Measurements from ENCODE around the gene MX2.
A peak's percentile ranks its signal among the peaks of the same experiment; 100 is the strongest.

The MX2 gene

DNA sequence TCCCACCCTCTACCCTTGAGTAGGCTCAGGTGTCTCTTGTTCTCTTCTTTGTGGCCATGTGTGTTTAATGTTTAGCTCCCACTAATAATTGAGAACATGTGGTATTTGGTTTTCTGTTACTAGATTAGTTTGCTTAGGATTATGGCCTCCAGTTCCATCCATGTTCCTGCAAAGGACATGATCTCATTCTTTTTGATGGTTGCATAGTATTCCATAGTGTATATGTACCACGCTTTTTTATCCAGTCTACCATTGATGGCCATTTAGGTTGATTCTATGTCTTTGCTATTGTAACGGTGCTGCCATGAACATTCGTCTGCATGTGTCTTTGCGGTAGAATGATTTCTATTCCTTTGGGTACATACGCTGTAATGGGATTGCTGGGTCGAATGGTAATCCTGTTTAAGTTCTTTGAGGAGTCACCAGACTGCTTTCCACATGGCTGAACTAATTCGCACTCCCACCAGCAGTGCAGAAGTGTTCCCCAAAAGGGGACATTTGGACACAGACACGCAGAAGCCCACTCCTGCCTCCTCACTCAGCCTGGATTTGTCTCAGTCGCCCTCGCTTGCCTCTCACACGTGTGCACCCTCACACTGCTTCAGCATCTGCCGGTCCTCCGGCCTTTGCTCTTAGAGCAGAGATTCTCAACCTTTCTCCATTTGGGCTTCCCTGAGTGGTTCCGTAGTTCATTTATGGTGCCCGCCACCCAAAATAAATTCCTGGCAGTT, 3.7 kb downstream of the MX2 start:
- no peak for ATAC-seq (replicated peaks)
- Mint-ChIP-seq H3K4me3 (no peak overlapping the region), H3K36me3 (no peaks in the 10 kb centered on the region), H3K4me1 (peaks cover 50 to 76% of the 10 kb centered on the region in 2 donors), H3K9me3 (no peaks in the 10 kb centered on the region), H3K27me3 (no peaks in the 10 kb centered on the region), H3K27ac (no peak overlapping the region)
- no peak for DNase-seq

DNA sequence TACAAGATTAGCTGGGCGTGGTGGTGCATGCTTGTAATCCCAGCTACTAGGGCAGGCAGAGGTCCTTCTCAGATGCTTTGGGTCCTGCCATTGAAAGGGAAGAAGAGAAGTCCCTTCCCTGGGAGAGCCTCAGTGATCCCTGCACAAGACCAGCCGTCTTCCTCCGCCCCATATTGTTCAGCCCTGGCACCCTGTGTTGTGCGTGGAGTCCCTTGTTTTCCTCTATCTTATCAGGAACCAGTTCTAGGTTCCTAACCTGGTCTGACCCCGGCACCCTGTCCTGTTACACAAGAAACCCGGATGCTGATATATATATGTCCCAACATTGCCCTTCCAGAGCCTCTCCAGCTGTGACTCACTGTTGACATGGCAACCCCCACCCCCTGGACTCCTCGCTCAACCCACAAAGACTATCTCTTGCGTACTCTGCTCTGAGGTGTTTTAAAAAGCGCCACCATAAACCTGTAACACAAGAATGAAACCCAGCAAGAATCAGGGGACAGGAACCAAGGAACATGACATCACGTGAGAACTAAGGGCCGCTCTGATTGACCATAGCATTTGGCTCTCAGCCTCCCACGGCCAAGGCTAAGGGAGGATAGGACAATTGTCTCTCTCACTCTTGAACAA, 4.8 kb downstream of the MX2 start:
- ATAC-seq (replicated peaks) (no peak), DNase-seq (no peak)
- Mint-ChIP-seq H3K27ac (peak overlapping the region; percentile 27), H3K36me3 (no peaks in the 10 kb centered on the region), H3K9me3 (no peaks in the 10 kb centered on the region), H3K4me3 (no peak overlapping the region), H3K4me1 (peaks cover 48 to 79% of the 10 kb centered on the region in 2 donors), H3K27me3 (no peaks in the 10 kb centered on the region)

DNA sequence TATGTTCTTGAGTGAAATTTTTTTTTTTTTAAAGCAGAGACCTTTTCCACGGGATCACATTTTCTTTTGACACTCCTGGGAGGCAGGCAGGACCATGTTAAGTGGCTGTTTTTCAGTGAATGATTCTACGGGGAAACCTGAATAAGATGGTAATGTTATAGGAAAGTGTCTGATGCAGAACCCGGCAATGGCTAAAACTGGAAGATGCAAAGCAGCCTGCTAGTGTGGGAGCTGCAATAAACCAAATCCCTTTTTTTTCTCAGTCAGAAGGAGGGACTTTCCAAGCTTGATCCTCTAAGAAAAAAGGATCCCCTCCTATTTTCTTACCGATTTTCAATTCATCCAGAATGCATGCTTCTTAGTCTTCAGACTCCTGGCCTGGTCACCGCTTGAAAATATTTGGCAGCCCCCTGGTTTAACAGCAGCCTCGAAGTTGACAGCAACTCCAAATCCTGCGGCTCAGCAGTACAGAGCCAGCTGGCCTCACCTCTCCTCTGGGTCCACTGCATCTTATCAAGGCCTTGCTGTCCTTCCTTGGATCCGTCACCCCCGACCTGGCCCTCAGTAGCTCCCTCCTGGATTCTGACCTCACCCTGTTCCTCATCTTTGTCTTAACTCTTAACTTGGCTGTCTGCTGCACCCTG, 5.6 kb downstream of the MX2 start:
- DNase-seq (no peak), ATAC-seq (replicated peaks) (peak; percentile 17 to 20)
- Mint-ChIP-seq H3K36me3 (no peaks in the 10 kb centered on the region), H3K9me3 (no peaks in the 10 kb centered on the region), H3K4me1 (peaks cover 42 to 71% of the 10 kb centered on the region in 2 donors), H3K4me3 (peak overlapping the region; percentile 58 to 62), H3K27ac (peak overlapping the region; percentile 26), H3K27me3 (no peaks in the 10 kb centered on the region)

DNA sequence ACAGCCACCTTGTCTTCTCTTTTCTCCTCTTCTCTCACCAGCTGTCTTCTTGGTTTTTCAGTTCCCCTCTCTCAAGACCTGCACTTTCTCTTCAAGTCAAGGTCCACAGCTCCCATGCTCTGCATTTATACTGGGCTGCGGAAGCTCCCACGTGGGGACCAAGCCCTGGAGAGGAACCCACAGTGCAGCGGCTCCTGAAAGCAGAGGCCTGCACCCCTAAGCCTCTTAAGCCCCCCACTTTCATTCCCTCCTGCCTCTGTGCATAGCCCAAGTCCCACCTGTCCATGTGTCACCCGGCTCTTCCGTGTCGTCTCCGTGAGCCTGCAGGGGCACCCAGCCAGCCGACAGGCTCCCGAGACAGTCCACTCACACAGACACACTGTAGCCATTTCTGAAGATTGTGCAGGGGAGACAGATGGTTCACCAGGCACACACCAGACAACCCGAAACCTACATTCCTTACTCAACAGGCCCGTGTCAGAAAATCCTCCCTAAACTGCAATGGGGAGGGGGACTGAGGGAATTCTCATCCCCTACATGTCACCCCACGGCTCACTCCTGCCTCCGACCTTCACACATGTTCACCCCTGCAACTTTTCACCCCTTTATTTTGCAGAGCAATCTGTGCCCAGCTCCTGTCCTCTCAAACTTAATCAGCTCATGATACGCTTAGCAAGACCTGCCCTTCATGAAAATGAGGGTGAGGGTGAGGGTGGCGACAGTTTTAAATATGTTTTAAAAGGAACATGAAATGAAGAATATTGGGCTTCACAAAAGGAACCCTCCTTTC, 6.3 kb downstream of the MX2 start:
- H3K4me3 Mint-ChIP-seq, result peak overlapping the region; percentile 58 to 62
- H3K27ac Mint-ChIP-seq, result peak overlapping the region; percentile 90
- H3K9me3 Mint-ChIP-seq, result no peaks in the 10 kb centered on the region
- no peaks in the 10 kb centered on the region for H3K27me3 Mint-ChIP-seq
- H3K4me1 Mint-ChIP-seq, result peaks cover 38 to 64% of the 10 kb centered on the region in 2 donors
- no peaks in the 10 kb centered on the region for H3K36me3 Mint-ChIP-seq
- peak; percentile 83 to 90 for ATAC-seq (replicated peaks)
- DNase-seq, result peak; percentile 64

DNA sequence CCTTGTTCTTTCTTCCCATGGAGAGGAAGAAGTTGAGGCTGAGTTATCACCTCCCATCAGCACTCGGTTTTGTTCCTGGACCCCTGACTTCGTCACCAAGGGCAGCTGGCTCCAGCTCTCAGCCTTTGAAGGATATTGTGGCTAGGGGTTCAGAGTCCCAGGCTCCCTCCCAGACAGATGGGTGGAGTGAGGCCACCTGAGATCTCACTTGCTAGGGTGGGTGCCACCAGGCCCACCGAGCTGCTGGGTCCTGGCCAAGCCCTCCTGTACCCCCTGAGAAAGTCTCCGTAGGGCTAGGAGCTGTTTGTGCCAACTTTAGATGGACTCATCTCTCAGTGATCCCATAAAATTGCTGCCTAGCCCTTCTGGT, 6.9 kb downstream of the MX2 start:
- H3K36me3 Mint-ChIP-seq, result no peaks in the 10 kb centered on the region
- H3K9me3 Mint-ChIP-seq, result no peaks in the 10 kb centered on the region
- peak overlapping the region; percentile 80 to 82 for H3K4me3 Mint-ChIP-seq
- H3K27ac Mint-ChIP-seq, result peak overlapping the region; percentile 90
- DNase-seq, result no peak
- peaks cover 37 to 58% of the 10 kb centered on the region in 2 donors for H3K4me1 Mint-ChIP-seq
- H3K27me3 Mint-ChIP-seq, result no peaks in the 10 kb centered on the region
- no peak for ATAC-seq (replicated peaks)

DNA sequence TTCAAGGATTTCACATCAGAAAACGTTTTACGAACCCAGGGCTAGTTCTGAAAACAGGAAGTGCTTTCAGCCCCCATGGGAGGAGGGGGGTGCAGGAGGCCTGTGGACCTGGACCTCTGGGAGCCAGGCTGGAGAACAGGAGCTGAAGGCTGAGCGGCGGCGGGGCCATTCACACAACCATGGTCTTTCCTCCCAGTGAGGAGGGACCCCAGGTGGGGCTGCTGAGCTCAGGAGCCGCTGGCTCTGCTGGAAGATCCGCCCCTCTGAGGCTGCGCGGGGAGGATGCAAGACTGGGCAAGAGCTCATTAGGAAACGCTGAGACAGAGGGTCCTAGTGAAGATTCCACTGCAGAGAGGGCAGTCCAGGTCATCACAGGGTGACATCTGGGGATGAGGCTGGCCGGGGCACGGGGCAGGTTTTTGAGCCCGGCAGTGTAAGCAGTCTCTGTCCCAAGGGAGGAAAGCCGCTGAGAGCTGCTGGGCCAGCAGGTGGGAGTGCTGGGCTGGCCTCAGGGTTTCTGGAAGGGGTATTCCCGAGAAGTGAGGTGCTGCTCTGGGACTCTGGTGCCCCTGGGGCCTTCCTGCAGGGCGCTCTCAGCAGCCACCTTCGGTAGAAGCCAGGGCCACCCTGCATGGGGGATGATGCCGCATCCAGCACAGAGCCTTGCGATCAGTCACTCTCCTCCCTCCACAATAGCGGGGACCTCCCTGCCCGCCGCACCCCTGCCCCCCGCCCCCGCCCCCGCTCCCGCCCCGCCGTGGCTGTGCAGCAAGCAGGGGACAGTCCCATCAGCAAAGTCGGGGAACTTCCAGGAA, 7.5 kb downstream of the MX2 start:
- peaks cover 36 to 53% of the 10 kb centered on the region in 2 donors for H3K4me1 Mint-ChIP-seq
- ATAC-seq (replicated peaks) (peak; percentile 52 to 59), DNase-seq (peak; percentile 59)
- no peaks in the 10 kb centered on the region for H3K36me3 Mint-ChIP-seq
- peak overlapping the region; percentile 80 to 82 for H3K4me3 Mint-ChIP-seq
- H3K9me3 Mint-ChIP-seq, result no peaks in the 10 kb centered on the region
- no peaks in the 10 kb centered on the region for H3K27me3 Mint-ChIP-seq
- H3K27ac Mint-ChIP-seq, result peak overlapping the region; percentile 90

DNA sequence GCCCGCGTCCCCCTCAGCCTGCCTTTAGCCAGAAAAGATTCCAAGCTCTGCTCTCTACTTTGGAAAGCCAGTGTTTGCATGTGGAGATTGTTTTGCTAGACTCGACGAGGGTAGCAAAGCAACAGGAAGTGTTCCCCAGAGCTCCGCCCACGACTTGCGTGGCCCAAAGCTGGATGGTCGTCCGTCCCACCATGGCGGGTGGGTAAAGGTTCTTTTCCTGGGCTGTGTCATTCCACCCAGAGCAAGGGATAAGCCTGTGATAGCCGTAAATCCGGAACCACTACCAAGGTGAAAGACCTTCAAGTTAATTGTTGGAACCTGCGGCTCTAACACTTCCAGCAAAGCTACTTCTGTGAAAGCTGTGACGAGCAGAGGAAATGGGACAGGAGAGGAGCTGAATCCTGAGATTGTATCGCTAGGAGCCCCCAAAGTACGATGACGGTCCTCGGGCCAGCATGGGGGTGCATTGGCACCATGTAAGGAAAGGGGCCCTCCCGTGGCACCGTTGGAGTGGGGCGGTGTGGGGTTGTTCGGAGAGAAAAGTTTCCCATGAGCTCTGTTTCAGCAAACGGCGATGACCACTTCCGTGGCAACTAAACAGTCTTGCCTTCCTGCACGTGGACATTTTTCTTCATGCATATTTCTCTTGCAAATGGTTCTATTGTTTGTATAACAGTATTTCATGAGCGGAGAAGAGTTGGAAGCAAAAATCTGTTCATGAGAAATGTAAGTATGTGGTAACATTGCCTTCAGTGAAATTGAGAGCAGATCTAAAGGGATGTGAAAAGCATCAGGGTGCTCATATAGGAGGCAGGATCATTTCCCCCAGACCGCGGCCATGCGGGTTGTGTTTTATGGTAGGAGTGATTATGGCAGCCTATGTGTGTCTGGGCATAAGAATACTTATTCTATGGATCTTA, 8.4 kb downstream of the MX2 start:
- H3K27ac Mint-ChIP-seq, result peak overlapping the region; percentile 27
- H3K36me3 Mint-ChIP-seq, result peaks cover 0 to 4% of the 10 kb centered on the region in 2 donors
- H3K4me1 Mint-ChIP-seq, result peaks cover 39 to 60% of the 10 kb centered on the region in 2 donors
- no peaks in the 10 kb centered on the region for H3K27me3 Mint-ChIP-seq
- DNase-seq (peak; percentile 35), ATAC-seq (replicated peaks) (peak; percentile 16 to 21)
- H3K4me3 Mint-ChIP-seq, result peak overlapping the region; percentile 80 to 82
- H3K9me3 Mint-ChIP-seq, result no peaks in the 10 kb centered on the region

DNA sequence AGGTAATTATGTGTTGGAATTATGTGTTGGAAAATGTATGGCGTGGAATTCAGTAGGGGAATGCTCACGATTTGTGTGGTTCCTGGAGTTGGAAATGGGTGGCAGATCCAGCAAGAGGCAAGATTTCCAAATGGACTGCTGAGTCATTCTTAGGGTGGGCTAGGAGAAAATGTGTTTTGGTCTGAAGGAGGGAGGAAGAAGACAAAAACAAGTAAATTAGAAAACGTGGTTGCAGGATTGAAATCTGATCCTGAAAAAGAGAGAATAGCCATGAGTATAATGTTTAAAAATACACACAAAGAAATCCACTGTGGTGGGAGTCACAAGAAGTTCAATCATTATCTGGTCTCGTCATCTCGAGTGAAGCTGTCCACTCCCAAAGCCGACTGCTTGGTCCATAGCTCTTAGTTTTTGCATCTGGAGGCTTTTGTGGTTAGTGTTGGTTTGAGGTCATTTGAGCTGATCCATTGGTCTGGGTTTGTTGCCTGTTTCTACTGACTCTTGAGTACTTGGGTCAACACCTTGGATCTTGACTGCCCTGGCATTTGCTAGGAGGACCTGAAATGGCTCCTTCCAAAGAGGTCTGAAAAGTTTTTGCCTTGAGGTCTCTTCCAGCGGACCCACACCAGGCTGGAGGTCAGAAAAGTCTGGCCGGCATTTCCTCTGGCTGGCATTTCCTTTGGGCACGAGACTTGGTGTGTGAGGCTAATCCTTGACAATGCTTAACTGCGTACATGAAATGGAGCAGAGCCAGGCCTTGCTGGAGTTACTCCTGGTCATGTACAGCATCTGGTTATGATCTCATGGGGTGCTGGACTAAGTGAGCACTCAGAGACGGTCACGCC, 9.2 kb downstream of the MX2 start:
- H3K4me3 Mint-ChIP-seq, result peak overlapping the region in 1 of 2 donors; percentile 82
- ATAC-seq (replicated peaks), result no peak

DNA sequence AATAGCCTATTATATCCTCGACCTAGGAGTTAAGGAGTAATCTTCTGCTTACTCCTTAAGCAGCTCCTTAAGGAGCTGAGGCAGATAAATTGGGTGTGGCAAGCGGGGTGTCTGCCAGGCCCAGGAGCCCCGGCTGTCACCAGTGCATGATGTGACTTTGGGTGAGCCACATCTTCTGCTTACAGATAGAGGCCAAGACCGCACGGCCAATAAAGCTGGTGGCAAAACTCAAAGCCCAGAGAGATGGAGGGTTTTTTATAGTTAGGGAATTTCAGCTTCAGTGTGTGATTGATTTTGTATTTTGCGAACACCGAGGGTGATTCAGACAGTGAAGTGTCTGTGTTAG, 9.8 kb downstream of the MX2 start:
- no peak for ATAC-seq (replicated peaks)
- no peaks in the 10 kb centered on the region for H3K27me3 Mint-ChIP-seq
- DNase-seq, result no peak
- H3K27ac Mint-ChIP-seq, result no peak overlapping the region
- peaks cover 3 to 7% of the 10 kb centered on the region in 2 donors for H3K36me3 Mint-ChIP-seq
- no peak overlapping the region for H3K4me3 Mint-ChIP-seq
- H3K9me3 Mint-ChIP-seq, result no peaks in the 10 kb centered on the region
- H3K4me1 Mint-ChIP-seq, result peaks cover 37 to 53% of the 10 kb centered on the region in 2 donors

More for the DNA sequence above, 9.2 kb downstream of the MX2 start:
- Mint-ChIP-seq H3K9me3 (no peaks in the 10 kb centered on the region), H3K27me3 (no peaks in the 10 kb centered on the region), H3K27ac (no peak overlapping the region), H3K4me1 (peaks cover 39 to 59% of the 10 kb centered on the region in 2 donors), H3K36me3 (peaks cover 0 to 4% of the 10 kb centered on the region in 2 donors)
- no peak for DNase-seq

DNA sequence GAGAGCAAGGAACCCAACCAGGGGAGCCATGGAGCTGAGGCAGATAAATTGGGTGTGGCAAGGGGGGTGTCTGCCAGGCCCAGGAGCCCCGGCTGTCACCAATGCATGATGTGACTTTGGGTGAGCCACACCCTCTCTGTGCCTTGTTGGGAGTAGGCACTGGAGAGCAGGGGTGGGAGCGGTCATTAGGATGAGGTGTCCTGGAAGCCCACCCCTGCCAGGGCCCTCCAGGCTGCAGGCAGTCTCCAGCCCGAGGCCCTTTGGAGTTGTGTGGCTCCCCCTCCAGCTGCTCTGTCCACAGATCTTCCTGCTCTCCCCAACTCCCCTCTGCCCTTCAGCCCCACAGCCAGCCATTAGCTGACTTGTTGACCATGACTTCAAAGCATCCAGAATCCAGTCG, 11.4 kb downstream of the MX2 start:
- Mint-ChIP-seq H3K9me3 (no peaks in the 10 kb centered on the region), H3K27me3 (no peaks in the 10 kb centered on the region), H3K36me3 (peaks cover 14 to 18% of the 10 kb centered on the region in 2 donors), H3K27ac (no peak overlapping the region), H3K4me3 (no peak overlapping the region), H3K4me1 (peaks cover 27 to 40% of the 10 kb centered on the region in 2 donors)
- ATAC-seq (replicated peaks), result no peak
- no peak for DNase-seq

DNA sequence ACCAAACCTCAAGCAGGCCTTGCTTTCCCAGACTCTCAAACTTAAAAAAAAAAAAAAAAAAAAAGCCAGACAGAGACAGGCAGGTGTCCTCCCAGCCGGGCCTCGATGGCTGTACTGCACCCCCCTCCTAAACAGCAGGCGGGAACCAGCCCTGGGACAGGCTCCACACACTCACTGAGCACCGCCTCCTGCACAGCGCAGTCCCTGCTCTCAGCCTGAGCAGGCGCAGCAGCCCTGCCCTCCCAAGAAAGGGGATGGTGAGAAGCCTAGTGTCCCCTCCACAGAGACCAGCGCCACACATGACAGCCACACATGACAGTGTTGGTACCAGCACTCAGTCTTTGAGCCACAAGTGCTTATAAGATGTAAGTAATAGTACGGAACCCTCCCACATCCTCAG, 11.9 kb downstream of the MX2 start:
- no peak overlapping the region for H3K27ac Mint-ChIP-seq
- peaks cover 15 to 18% of the 10 kb centered on the region in 2 donors for H3K36me3 Mint-ChIP-seq
- H3K4me3 Mint-ChIP-seq, result no peak overlapping the region
- H3K27me3 Mint-ChIP-seq, result no peaks in the 10 kb centered on the region
- ATAC-seq (replicated peaks), result no peak
- H3K4me1 Mint-ChIP-seq, result peaks cover 23 to 35% of the 10 kb centered on the region in 2 donors
- DNase-seq, result no peak
- H3K9me3 Mint-ChIP-seq, result no peaks in the 10 kb centered on the region

DNA sequence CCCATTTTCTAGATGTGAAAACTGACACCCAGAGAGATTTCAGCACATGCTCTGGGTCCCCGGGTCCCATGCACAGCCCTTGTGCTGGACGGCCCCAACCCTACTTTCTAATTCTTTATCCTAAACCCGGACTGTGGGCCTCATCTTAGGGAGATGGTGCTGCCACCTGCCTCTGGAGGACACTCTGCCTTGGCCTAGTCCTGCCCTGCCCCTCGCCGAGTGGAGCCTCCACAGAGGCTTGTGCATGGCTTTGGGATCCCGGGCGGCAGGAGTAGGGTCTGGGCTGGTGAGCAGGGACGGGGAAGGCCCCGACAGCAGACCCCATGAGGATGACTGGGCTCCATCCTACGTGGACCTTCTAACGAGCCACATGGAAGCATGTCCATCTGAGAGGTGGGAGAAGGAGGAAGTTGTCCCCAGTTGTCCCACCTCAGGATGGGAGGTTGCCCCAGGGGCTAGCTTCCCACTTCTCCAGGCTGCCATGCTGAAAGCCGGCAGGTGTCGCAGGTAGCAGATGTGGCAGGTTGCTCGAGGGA, 12.4 kb downstream of the MX2 start:
- ATAC-seq (replicated peaks) (no peak), DNase-seq (no peak)
- H3K4me1 Mint-ChIP-seq, result peaks cover 18 to 30% of the 10 kb centered on the region in 2 donors
- H3K27ac Mint-ChIP-seq, result no peak overlapping the region
- no peaks in the 10 kb centered on the region for H3K27me3 Mint-ChIP-seq
- no peaks in the 10 kb centered on the region for H3K9me3 Mint-ChIP-seq
- peaks cover 15 to 18% of the 10 kb centered on the region in 2 donors for H3K36me3 Mint-ChIP-seq
- no peak overlapping the region for H3K4me3 Mint-ChIP-seq
